ENCODE measurements around the gene AP3B2.
"Not testable (repeated sequence)": the region's sequence is repeated elsewhere in the genome, so short reads cannot be mapped to it uniquely, and the experiment has no call there.

The AP3B2 gene

GRCh38 chr15:82709421-82710207 lies at the start of gene AP3B2:
Gene AP3B2 (minus strand): TSS chr15:82709875. CDS start chr15:82709706, 169 bp downstream.
- peak in 46 of 51 donors; percentile 8 to 82 (median 48) for DNase-seq

- no peak for DNase-seq
Observed at GRCh38 chr15:82751308-82751707, 41.6 kb upstream of the AP3B2 start.

GRCh38 chr15:82750831-82751180 lies 41.1 kb upstream of the AP3B2 start:
- peak in 1 of 51 donors; percentile 17 for DNase-seq

GRCh38 chr15:82749951-82750830 lies 40.5 kb upstream of the AP3B2 start:
- DNase-seq = peak; percentile 52 to 96 (median 89)

- no peak for DNase-seq
Observed at GRCh38 chr15:82748315-82748714, 38.6 kb upstream of the AP3B2 start.

- no peak for DNase-seq
Observed at GRCh38 chr15:82743810-82744209, 34.1 kb upstream of the AP3B2 start.

GRCh38 chr15:82742134-82742533 lies 32.5 kb upstream of the AP3B2 start:
- DNase-seq = no peak

GRCh38 chr15:82739086-82739485 lies 29.4 kb upstream of the AP3B2 start:
- DNase-seq = no peak

- peak in 1 of 51 donors; percentile 1 for DNase-seq
Observed at GRCh38 chr15:82737975-82738374, 28.3 kb upstream of the AP3B2 start.

- DNase-seq = no peak
Observed at GRCh38 chr15:82731527-82731926, 21.9 kb upstream of the AP3B2 start.

- no peak for DNase-seq
Observed at GRCh38 chr15:82730022-82730530, 20.4 kb upstream of the AP3B2 start.

GRCh38 chr15:82726816-82727215 lies 17.1 kb upstream of the AP3B2 start:
- no peak for DNase-seq

- DNase-seq = no peak
Observed at GRCh38 chr15:82715003-82715402, 5.3 kb upstream of the AP3B2 start.

- DNase-seq = no peak
Observed at GRCh38 chr15:82714016-82714415, 4.3 kb upstream of the AP3B2 start.

- DNase-seq = no peak
Observed at GRCh38 chr15:82712036-82712435, 2.4 kb upstream of the AP3B2 start.

GRCh38 chr15:82710926-82711490 lies 1.3 kb upstream of the AP3B2 start:
- DNase-seq = no peak

- no peak for DNase-seq
Observed at GRCh38 chr15:82710208-82710555, 507 bp upstream of the AP3B2 start.

- peak in 7 of 51 donors; percentile 29 to 50 (median 35) for DNase-seq
Observed at GRCh38 chr15:82709081-82709420, 624 bp downstream of the AP3B2 start.

- DNase-seq = not testable (repeated sequence)
Observed at GRCh38 chr15:82705856-82706255, 3.8 kb downstream of the AP3B2 start.

- no peak for DNase-seq
Observed at GRCh38 chr15:82699726-82700125, 9.9 kb downstream of the AP3B2 start.

- DNase-seq = no peak
Observed at GRCh38 chr15:82698711-82699345, 10.8 kb downstream of the AP3B2 start.

All from hypothalamus (tissue), 51 donors.